Stimulated activated CD8-positive, alpha-beta memory T cell treated with anti-CD3 and anti-CD28 coated beads, Interleukin-12 subunit alpha, Interleukin-12 subunit beta, amount 100 ng/mL, for 1 hour (primary cell): ENCODE results near the gene TPK1.
"Not testable (repeated sequence)": the region's sequence is repeated elsewhere in the genome, so short reads cannot be mapped to it uniquely, and the experiment has no call there.

Source experiments
- DNase-seq: peaks from one replicate; pipeline ENCODE4 v3.0.0-alpha.2; 2020; ENCODE audit warnings: low read depth

The TPK1 gene

DNA sequence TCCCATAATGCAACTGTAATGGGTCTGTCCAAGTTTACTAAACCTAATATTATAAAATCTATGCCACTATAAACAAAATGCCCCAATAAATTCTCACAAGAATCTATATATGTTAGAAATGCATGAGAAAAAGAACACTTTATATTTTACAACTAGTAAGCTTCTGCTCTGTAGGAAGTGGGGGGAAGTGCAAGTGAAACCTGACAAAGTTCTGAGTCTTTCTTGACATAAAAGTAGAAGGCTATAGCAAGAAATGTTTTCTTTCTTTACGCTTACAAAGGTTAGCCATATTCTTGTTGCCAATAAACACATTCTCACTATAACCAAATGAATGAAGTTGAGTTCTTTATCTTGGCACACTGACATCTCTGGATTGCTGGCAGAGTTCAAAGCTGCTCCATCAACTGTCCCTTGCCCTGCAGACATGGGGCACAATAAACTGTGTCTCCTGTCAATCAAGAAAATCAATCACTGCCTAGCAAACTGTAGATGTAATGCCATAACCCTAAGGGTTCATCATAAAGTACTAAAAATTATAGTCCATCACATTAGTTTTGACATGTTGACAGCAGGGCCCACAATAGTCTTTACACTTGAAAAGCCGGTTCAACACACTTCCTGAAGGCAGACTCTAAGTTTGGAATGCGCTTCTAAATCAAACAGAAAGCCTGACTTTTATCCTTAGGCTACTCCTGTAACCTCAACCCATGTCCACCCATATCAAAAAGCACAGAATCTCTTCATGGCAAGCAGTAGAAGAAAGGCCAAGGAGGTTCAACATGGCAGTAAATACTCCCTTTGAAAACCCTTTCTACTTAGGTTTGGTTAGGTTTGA, 58.6 kb downstream of the TPK1 start:
- DNase-seq, result no peak

GRCh38 chr7:144776447-144776846, 59.4 kb downstream of the TPK1 start:
- no peak for DNase-seq

DNA sequence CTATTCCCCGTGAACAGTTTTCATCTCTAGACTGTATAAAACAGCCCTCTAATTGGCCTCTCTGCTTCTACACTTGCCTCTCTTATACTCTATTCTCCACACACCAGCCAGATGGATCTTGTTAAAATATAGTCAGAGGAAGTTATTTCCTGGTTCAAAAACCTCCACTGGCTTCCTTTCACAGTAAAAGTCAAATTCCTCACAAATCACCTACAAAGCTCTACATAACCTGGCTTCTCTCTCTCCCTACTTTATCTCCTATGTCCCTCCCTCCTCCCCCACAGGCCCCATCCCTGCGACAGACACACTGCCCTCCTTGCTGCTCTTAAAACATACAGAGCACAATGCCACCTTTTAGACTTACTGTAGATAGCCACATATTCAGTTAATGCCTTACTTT, 60.1 kb downstream of the TPK1 start:
- no peak for DNase-seq

- DNase-seq, result no peak
These were observed 63.9 kb downstream of the TPK1 start for GRCh38 chr7:144771927-144772326.

- DNase-seq, result no peak
These were observed 64.7 kb downstream of the TPK1 start for GRCh38 chr7:144771174-144771573.

GRCh38 chr7:144769352-144769751, 66.5 kb downstream of the TPK1 start:
- DNase-seq, result no peak

GRCh38 chr7:144768633-144769032, 67.2 kb downstream of the TPK1 start:
- no peak for DNase-seq

DNA sequence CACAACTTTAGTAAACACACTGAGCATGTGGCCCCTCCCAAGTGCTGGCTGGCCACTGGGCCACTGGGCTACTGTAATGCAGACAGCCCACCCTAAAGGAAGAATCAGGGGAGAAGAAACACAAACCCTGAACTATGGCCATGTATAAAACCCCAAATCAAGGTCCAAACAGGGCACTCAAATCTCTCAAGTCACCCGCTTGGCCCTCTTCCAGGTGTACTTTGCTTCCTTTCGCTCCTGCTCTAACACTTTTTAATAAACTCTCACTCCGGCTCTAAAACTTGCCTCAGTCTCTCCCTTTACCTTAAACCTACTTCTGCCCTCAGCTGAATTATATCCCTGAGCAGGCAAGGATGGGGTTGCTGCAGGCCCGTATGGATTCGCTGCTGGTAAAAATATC, 72.6 kb downstream of the TPK1 start:
- no peak for DNase-seq

- DNase-seq, result no peak
These were observed 73.0 kb downstream of the TPK1 start for GRCh38 chr7:144762853-144763252.

GRCh38 chr7:144761493-144761892, 74.4 kb downstream of the TPK1 start:
- no peak for DNase-seq

DNA sequence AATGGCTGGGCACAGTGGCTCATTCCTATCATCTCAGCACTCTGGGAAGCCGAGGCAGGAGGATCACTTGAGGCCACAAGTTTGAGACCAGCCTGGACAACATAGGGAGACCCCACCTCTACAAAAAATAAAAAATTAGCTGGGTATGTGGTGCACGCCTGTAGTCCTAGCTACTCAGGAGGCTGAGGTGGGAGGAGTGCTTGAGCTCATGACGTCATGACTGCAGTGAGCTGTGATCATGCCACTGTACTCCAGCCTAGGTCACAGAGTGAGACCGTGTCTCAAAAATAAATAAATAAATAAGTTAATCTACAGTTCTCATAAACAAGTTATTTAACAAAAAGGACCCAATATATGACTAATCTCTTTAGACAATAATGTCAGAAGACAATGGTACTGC, 76.2 kb downstream of the TPK1 start:
- no peak for DNase-seq

- no peak for DNase-seq
These were observed 87.9 kb downstream of the TPK1 start for GRCh38 chr7:144747936-144748335.

- no peak for DNase-seq
These were observed 97.0 kb downstream of the TPK1 start for GRCh38 chr7:144738708-144739314.

DNA sequence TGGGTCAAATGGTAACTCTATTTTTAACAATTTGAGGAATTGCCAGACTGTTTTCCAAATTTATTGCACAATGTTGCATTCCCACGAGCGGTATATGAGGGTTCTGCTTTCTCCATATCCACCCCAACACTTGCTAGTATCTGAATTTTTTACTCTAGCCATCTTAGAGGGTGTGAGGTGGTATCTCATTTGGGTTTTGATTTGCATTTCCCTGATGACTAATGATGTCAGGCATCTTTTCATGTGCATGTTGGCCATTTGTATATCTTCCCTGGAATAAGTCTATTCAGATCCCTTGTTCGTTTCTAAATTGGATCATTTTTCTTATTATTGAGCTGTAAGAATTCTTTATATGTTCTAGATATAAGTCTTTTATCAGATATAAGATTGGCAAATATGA, 97.7 kb downstream of the TPK1 start:
- DNase-seq, result no peak

DNA sequence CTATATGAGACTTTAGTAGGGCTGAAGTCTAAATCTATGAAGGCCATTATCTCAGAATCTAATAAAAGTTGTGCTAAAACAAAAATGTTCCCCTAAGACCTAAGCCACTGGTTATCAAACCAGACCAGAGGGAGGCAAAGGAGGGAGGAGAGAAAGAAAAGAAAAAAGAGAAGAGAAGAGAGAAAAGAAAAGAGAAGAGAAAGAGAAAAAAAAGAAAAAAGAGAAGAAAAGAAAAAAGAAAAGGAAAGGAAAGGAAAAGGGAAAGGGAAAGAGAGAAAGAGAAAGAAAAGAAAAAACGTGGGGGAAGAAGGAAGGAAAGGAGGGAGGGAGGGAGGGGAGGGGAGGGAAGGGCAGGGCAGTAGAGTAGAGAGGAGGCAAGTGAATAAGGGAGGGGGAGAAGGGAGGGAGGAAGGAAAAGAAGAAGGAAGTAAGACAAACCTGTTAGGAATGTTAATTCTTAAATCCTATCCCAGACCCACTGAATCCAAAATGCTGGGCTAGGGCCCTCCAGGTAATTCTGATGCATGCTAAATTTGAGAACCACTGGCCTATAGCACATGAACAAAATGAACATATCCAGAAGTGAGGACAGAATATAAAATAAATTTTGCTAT, 98.9 kb downstream of the TPK1 start:
- DNase-seq, result no peak

GRCh38 chr7:144735505-144736276, 100.2 kb downstream of the TPK1 start:
- no peak for DNase-seq

GRCh38 chr7:144731661-144732351, 104.0 kb downstream of the TPK1 start:
- no peak for DNase-seq

DNA sequence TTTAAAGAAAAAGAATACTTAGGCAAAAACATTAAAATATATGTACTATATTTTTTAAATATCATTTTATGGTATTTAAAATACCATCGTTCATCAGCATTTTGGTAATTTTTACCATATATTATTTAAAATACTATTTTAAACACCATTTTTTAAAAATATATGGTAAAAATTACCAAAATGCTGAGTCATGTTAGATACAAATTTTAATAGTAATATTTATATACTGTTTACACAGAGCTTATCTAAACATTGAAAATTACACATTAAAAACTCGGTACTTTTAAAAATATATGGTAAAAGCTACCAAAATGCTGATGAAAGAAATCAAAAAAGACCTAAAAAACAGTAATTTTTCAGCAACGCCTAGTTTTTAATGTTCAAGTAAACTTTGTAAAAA, 105.6 kb downstream of the TPK1 start:
- DNase-seq, result no peak

- no peak for DNase-seq
These were observed 106.6 kb downstream of the TPK1 start for GRCh38 chr7:144729226-144729625.

DNA sequence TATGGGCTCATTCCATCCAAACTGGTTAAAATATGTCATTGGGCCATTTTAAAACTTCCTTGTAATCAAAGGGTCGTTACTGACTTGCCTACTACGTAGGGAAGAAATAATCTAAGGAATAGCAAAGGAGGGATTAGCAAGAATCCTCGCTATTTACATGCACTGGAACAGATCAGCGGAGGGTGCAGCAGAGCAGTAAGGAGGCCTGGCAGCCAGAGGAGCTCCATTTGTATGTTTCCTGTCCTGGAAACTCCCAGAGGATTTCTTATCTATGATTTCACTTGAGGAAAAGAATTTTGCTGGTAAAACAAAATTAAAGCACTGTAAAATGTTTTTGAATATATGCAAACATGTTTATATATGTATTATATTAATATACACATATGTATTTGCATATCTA, 107.3 kb downstream of the TPK1 start:
- DNase-seq, result no peak

DNA sequence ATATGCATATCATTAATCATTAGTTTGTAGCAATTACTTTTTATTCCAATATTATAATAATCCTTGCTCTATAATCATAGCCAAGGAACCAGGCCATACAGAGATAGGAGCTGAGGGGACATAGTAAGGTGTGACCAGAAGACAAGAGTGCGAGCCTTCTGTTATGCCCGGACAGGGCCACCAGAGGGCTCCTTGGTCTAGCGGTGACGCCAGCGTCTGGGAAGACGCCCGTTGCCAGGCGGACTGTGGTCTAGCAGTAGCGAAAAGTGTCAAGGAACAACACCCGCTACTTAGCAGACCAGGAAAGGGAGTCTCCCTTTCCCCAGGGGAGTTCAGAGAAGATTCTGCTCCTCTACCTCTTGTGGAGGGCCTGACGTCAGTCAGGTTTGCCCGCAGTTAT, 109.0 kb downstream of the TPK1 start:
- DNase-seq, result not testable (repeated sequence)

DNA sequence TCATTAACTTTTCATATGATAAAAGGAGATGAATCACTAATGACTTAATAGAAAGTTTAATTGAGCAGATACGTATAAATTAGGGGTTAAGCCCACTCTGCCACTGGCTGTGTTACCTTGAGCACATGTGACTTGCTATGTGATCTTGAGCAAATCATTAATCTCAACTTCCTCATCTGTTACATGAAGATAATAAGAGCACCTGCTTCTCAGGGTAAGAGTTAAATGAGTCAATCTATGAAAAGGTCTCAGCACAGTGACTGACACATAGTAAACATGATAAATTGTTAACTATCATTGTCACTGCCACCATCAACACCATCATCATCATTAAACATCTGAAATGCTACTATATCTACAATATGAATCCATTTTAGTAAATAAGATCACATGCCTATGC, 110.8 kb downstream of the TPK1 start:
- DNase-seq, result no peak
